GM19099 (cell line): ENCODE results near the gene CFAP77.

ENCODE experiments used
- POLR2A ChIP-seq: IDR thresholded peaks from 3 replicates; pipeline ENCODE4 v1.6.1; 2011; ENCODE audit warnings: low read depth; ENCODE audit not compliant: insufficient read length; ENCODE audit errors: extremely low read depth

The CFAP77 gene

DNA sequence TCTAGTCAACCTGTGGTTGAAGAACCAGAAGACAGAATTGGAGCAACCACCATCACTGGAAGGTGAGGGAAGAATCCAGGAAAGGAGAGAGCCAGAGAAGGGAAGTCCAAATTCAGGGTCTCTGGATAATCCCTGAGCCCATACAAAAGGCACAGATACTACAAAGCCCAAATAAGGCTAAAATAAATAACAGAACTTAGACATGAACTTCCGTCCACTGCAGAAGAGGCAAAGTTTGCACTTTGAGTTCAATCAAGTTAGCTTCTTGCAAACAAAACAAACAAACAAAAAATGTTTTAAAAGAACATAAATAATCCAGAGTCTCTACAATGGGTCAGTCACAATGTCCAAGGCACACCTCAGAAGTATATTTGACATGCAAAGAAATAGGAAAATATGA is 21.0 kb downstream of the CFAP77 start:
- no peak for TF ChIP-seq POLR2A

DNA sequence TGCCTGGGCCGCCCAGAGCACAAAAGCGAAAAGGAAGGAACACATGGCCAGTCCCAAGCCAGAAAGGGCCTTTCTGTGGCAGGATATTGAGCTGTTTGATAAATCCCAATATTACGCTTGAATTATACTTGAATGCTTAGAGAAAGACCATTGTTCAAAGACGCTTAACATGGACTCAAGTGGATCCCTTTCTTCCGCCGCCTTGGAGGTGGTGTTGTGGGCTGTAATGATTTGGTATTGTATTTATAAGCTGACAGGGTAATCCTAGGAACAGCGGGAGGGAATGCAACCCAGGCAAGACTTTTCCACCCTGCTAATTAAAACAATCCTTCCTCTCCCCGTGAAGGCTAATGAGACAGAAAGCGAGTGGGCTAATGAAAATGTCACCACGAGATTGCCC is 24.9 kb downstream of the CFAP77 start:
- no peak for TF ChIP-seq POLR2A

DNA sequence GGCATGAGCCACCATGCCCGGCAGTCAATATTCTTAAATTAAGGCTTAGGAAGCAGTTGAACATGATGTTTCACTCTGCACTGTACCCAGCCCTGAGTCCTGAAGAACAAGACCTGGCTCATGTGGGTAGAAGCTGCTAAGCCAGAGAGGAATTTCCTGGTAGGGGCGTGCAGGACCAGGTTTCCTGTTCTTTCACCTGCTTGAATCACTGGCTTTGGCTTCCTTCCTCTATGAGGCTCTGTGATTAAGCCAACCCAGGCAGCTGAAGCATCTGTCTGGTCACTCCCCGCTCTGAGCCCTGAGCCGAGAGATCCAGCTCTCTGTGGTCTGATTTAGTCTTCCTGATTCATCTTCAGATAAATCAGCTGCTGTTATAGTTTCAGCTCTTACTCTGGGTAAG is 29.1 kb downstream of the CFAP77 start:
- TF ChIP-seq POLR2A: no peak

- TF ChIP-seq POLR2A: no peak
Measured at GRCh38 chr9:132440735-132441134, 30.7 kb downstream of the CFAP77 start.

DNA sequence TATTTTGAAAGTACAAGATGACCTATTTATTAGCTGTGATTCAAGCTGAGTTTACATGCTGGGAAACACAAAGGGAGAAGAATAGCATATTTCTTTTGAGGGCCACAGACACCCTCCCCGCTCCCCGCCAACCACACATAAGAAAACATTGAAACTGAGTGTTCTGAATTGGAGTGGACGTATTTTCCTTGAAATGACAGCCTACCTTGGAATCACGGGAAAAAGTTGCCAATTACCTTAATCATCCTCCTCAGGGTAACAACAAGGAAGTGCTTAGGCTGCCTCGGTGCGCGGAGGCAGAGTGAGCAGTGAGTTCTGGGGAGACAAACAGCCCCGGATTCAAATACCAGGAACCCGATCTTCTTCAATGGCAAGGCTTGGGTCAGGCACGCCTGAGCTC is 31.4 kb downstream of the CFAP77 start:
- TF ChIP-seq POLR2A: no peak

- TF ChIP-seq POLR2A: no peak
Measured at GRCh38 chr9:132443951-132444607, 34.1 kb downstream of the CFAP77 start.

- TF ChIP-seq POLR2A: no peak
Measured at GRCh38 chr9:132446887-132447286, 36.9 kb downstream of the CFAP77 start.

DNA sequence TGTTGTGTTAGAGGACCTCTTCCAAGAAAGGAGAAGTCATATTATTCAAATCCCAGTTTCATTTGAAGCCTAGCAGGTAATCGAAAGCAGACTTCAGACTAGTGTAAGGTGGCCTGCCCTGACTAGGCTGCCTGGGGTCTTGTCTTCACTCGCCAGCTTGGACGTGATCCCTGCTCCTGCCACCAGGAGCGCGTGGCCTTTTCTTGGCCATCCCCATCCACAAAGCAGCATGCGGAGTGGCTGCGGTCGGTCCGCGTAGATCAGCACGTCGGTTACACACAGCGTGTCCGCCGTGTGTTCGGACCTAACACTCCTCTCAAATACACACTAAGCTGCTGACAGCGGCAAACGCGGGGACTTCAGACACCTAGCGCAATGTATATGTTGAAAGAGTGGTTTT is 37.3 kb downstream of the CFAP77 start:
- no peak for TF ChIP-seq POLR2A

- no peak for TF ChIP-seq POLR2A
Measured at GRCh38 chr9:132447902-132448301, 37.9 kb downstream of the CFAP77 start.

DNA sequence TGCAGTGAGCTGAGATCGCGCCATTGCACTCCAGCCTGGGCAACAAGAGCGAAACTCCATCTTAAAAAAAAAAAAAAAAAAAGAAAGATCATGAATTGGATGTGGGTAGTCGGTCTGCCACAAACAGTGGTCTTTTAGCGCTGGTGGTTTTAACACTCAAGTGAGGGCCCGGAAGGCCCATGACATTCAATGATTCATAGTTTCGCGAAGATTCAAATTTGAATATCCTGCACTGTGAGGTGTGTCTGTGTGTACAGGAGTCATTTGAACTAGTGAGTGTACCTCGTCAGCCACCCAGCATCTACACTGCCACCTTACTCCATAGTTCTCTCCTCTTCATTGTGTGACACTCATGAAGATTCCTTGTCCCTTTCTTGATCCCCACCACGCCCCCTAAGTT is 41.3 kb downstream of the CFAP77 start:
- TF ChIP-seq POLR2A: no peak

GRCh38 chr9:132456241-132456640 is 46.2 kb downstream of the CFAP77 start:
- no peak for TF ChIP-seq POLR2A

DNA sequence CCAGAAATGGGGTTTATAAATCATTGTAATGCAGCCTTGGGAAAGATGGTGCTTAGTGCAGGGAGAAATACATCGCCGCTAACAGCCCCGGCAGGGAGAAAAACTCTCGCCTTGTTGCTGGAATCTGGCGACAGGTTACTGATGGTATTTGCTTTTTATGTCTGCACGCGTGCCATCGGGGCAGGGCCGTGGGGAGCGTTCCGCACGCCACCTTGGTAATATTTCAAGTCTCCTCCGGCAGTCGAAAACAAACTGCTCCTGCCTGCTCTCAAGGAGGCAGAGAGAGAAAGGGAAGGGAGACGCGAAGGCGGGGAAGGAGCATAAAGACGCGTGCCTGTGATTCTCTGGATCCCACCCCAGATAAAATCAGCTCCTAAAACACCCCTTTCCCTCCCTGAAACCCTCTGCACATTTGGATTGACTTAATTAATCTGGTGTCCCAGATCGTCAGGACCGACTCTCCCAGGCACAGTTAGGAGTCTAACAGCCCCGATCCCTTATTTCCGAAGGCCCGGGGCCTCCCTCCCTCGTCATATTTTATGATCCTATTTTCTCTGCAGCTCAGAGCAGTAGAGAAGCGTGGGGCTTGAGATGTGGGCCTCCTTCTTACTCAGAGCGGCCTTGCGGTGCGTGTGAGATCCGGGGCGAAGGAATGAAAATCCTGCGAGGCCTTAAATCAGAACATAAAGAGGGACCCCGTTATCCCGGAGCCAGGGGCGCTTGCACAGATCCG is 47.7 kb downstream of the CFAP77 start:
- no peak for TF ChIP-seq POLR2A

- no peak for TF ChIP-seq POLR2A
Measured at GRCh38 chr9:132458432-132458831, 48.4 kb downstream of the CFAP77 start.

DNA sequence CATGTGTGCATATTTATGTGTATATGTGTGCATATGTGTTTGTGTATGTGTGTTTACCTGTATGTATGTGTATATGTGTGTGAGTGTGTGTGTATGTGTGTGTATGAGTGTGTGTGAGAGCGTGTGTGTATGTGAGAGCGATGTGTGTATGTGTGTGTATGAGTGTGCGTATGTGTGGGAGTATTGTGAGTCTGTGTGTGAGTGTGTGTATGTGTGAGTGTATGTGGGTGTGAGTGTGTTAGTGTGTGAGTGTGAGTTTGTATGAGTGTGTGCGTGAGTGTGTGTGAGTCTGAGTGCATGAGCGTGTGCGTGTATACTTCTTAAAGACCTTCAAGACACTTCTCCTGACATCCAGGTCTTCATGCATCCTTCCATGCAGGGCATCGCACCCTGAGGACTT is 49.6 kb downstream of the CFAP77 start:
- no peak for TF ChIP-seq POLR2A

DNA sequence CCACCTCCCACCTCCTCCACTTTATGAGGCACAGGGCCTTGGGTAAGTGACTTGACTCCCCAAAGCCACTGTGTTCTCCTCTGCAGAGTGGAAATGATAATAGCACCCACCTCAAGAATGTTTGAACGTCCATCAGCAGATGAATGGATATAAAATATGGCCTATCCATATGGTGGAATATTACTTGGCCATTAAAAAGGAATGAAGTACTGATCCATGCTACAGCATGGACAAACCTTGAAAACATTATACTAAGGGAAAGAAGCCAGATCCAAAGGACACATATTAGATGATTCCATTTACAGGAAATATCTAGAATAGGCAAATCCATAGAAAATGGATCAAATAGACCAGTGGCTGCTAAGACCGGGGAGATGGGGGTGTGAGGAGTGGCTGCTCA is 50.2 kb downstream of the CFAP77 start:
- TF ChIP-seq POLR2A: no peak

GRCh38 chr9:132461281-132461896 is 51.4 kb downstream of the CFAP77 start:
- no peak for TF ChIP-seq POLR2A
